Tibial artery (tissue), 4 donors: Measurements from ENCODE around the gene GNAI3.

ENCODE experiments used
- DNase-seq, 2 donors: peaks; one replicate each; pipeline ENCODE4 v3.0.0-alpha.2; 2019
- H3K27ac ChIP-seq, 2 donors: fragments of 200-600 bp; sonication (generic) in 1 of 2; 1 replicate in 1 of 2; 2 replicates in 1 of 2; pipeline ENCODE4 v1.5.1; 2018 to 2019; ENCODE audit warnings: mild to moderate bottlenecking in 1 of 2
- H3K27me3 ChIP-seq, 2 donors: fragments of 200-600 bp; sonication (generic) in 1 of 2; one replicate each; pipeline versions ENCODE4 v1.5.1 to v1.6.0; 2016 to 2019
- H3K36me3 ChIP-seq, 3 donors: fragments of 200-600 bp; sonication (generic) in 2 of 3; one replicate each; pipeline ENCODE4 v1.5.1; 2016 to 2019; ENCODE audit warnings: mild to moderate bottlenecking in 2 of 3
- H3K4me1 ChIP-seq, 4 donors: fragments of 200-600 bp; sonication (generic) in 2 of 4; 1 replicate in 3 of 4; 2 replicates in 1 of 4; pipeline ENCODE4 v1.5.1; 2016 to 2019
- H3K4me3 ChIP-seq, 2 donors: fragments of 200-600 bp; sonication (generic) in 1 of 2; 1 replicate in 1 of 2; 2 replicates in 1 of 2; pipeline ENCODE4 v1.5.1; 2018 to 2019; ENCODE audit warnings: mild to moderate bottlenecking in 2 of 2
- H3K9me3 ChIP-seq, 3 donors: fragments of 200-600 bp; sonication (generic) in 1 of 3; one replicate each; pipeline ENCODE4 v1.5.1; 2016 to 2019
- CTCF ChIP-seq, 2 experiments: fragments of 200-600 bp in 1 of 2; fragments of 450-650 bp in 1 of 2; IDR thresholded peaks; one replicate each; pipeline ENCODE4 v1.5.1; 2017 to 2019; ENCODE audit warnings: antibody characterized with exemption in 2 of 2, mild to moderate bottlenecking in 1 of 2, moderate library complexity in 1 of 2
- intact Hi-C: fragments of 100-400 bp; cut with DNase I; formaldehyde crosslinking; loops from one replicate; pipeline ENCODE4 v1.15.0; 2023; ENCODE audit warnings: low total_unique reads

The GNAI3 gene

GRCh38 chr1:109589679-109590078 is 41.3 kb downstream of the GNAI3 start:
- no peak for DNase-seq
- Histone ChIP-seq H3K27ac (no peak overlapping the region), H3K4me3 (no peak overlapping the region), H3K9me3 (no peaks in the 10 kb centered on the region), H3K27me3 (no peaks in the 10 kb centered on the region), H3K36me3 (peaks cover 58 to 88% (median 82%) of the 10 kb centered on the region in 3 donors), H3K4me1 (no peaks in the 10 kb centered on the region)
- no peak for TF ChIP-seq CTCF (IDR thresholded peaks at IDR 0.05)
- intact Hi-C loops: no loop called here

- Histone ChIP-seq H3K36me3 (peaks cover 28 to 68% (median 68%) of the 10 kb centered on the region in 3 donors), H3K27ac (no peak overlapping the region), H3K27me3 (no peaks in the 10 kb centered on the region), H3K4me3 (no peak overlapping the region), H3K4me1 (no peaks in the 10 kb centered on the region), H3K9me3 (no peaks in the 10 kb centered on the region)
- DNase-seq: no peak
- no peak for TF ChIP-seq CTCF (IDR thresholded peaks at IDR 0.05)
- intact Hi-C loops: no loop called here
These were observed 44.5 kb downstream of the GNAI3 start for GRCh38 chr1:109592916-109593315.

- H3K36me3 ChIP-seq: peaks cover 22 to 50% (median 45%) of the 10 kb centered on the region in 3 donors
- no peak for TF ChIP-seq CTCF (IDR thresholded peaks at IDR 0.05)
- no peaks in the 10 kb centered on the region for H3K27me3 ChIP-seq
- no peak for DNase-seq
- no peak overlapping the region for H3K4me3 ChIP-seq
- intact Hi-C loops: no loop called here
- H3K4me1 ChIP-seq: no peaks in the 10 kb centered on the region
- no peak overlapping the region for H3K27ac ChIP-seq
- H3K9me3 ChIP-seq: no peaks in the 10 kb centered on the region
These were observed 47.1 kb downstream of the GNAI3 start for GRCh38 chr1:109595531-109595930.

- Histone ChIP-seq H3K4me1 (no peaks in the 10 kb centered on the region), H3K27ac (no peak overlapping the region), H3K27me3 (no peaks in the 10 kb centered on the region), H3K4me3 (no peak overlapping the region), H3K9me3 (no peaks in the 10 kb centered on the region), H3K36me3 (peaks cover 7 to 30% (median 28%) of the 10 kb centered on the region in 3 donors)
- intact Hi-C loops: no loop called here
- no peak for TF ChIP-seq CTCF (IDR thresholded peaks at IDR 0.05)
- DNase-seq: no peak
These were observed 49.7 kb downstream of the GNAI3 start for GRCh38 chr1:109598156-109598555.

GRCh38 chr1:109598655-109599054 is 50.2 kb downstream of the GNAI3 start:
- intact Hi-C loops: no loop called here
- Histone ChIP-seq H3K36me3 (peaks cover 7 to 25% (median 23%) of the 10 kb centered on the region in 3 donors), H3K9me3 (no peaks in the 10 kb centered on the region), H3K27ac (no peak overlapping the region), H3K27me3 (no peaks in the 10 kb centered on the region), H3K4me1 (no peaks in the 10 kb centered on the region), H3K4me3 (no peak overlapping the region)
- DNase-seq: no peak
- no peak for TF ChIP-seq CTCF (IDR thresholded peaks at IDR 0.05)

GRCh38 chr1:109603229-109603628 is 54.8 kb downstream of the GNAI3 start:
- no peak for TF ChIP-seq CTCF (IDR thresholded peaks at IDR 0.05)
- DNase-seq: no peak
- Histone ChIP-seq H3K4me3 (no peak overlapping the region), H3K27me3 (no peaks in the 10 kb centered on the region), H3K36me3 (peaks cover 0 to 7% (median 1%) of the 10 kb centered on the region in 3 donors), H3K9me3 (no peaks in the 10 kb centered on the region), H3K27ac (no peak overlapping the region), H3K4me1 (no peaks in the 10 kb centered on the region)
- intact Hi-C loops: no loop called here
